B cell (primary cell): ENCODE results near the gene HMG20B. TPM values are rescaled to one million over a fixed set of nuclear protein-coding genes. Genes with fewer than 3 reads are reported as not detected.

Experiments
- ATAC-seq: fragments of 200-7000 bp; cut with Tn5 transposase; one replicate; pipeline ENCODE4 v1.10.0; 2021; ENCODE audit warnings: low read depth, mild to moderate bottlenecking, moderate number of reproducible peaks, moderate library complexity
- CTCF ChIA-PET: fragments of 350-600 bp; sonication (Branson Sonifier 250); formaldehyde crosslinking; loops from one replicate; lab custom pipeline; 2021; ENCODE audit warnings: antibody characterized with exemption, inconsistent platforms; lab: Charles Lee
- POLR2A ChIA-PET: fragments of 350-600 bp; sonication (Branson Sonifier 250); formaldehyde crosslinking; loops from one replicate; lab custom pipeline; 2021; ENCODE audit warnings: antibody characterized with exemption; lab: Charles Lee
- DNase-seq: peaks from one replicate; pipeline ENCODE4 v3.0.0; 2013
- H2AFZ ChIP-seq: 2 replicates; pipeline ENCODE4 v1.6.1; 2012; ENCODE audit warnings: mild to moderate bottlenecking, low read depth, low read length; ENCODE audit not compliant: insufficient read depth, poor library complexity, severe bottlenecking
- H3K27ac ChIP-seq, 2 donors: 1 replicate in 1 of 2; 2 replicates in 1 of 2; pipeline ENCODE4 v1.5.1; 2012 to 2013; ENCODE audit warnings: low read length in 2 of 2, mild to moderate bottlenecking in 2 of 2, moderate library complexity in 1 of 2
- H3K27me3 ChIP-seq, 4 experiments: fragments of 200-600 bp in 1 of 4; sonication (generic) in 1 of 4; replicated peaks in 1 of 4; 1 replicate in 2 of 4; 2 replicates in 2 of 4; pipeline versions ENCODE4 v1.6.1 to v1.7.0; 2013 to 2016; ENCODE audit warnings: low read length in 3 of 4, mild to moderate bottlenecking in 2 of 4, mixed read lengths in 1 of 4, moderate library complexity in 1 of 4; ENCODE audit not compliant: insufficient read depth in 4 of 4, control insufficient read depth in 3 of 4; ENCODE audit errors: control extremely low read depth in 1 of 4
- H3K36me3 ChIP-seq, 2 experiments: replicated peaks in 1 of 2; 1 replicate in 1 of 2; 2 replicates in 1 of 2; pipeline versions ENCODE4 v1.6.1 to v1.7.1; 2013; ENCODE audit warnings: low read length in 1 of 2; ENCODE audit not compliant: insufficient read depth in 2 of 2, control insufficient read depth in 1 of 2; ENCODE audit errors: control extremely low read depth in 1 of 2, extremely low read depth in 1 of 2
- H3K4me1 ChIP-seq, 2 donors: fragments of 200-600 bp in 1 of 2; sonication (generic) in 1 of 2; 1 replicate in 1 of 2; 2 replicates in 1 of 2; pipeline versions ENCODE4 v1.5.1 to v1.6.1; 2013 to 2017; ENCODE audit warnings: low read length in 2 of 2; ENCODE audit not compliant: control insufficient read depth in 2 of 2, insufficient read depth in 2 of 2
- H3K4me2 ChIP-seq: replicated peaks from 2 replicates; pipeline ENCODE3; 2012; ENCODE audit warnings: mild to moderate bottlenecking, low read depth, low read length; ENCODE audit not compliant: poor library complexity, severe bottlenecking
- H3K4me3 ChIP-seq, 5 experiments: fragments of 200-600 bp in 1 of 5; sonication (generic) in 1 of 5; 1 replicate in 3 of 5; 2 replicates in 2 of 5; pipeline versions ENCODE4 v1.5.1 to v1.7.0; 2011 to 2016; ENCODE audit warnings: low read length in 4 of 5, mild to moderate bottlenecking in 4 of 5, low read depth in 2 of 5, control low read depth in 1 of 5, moderate library complexity in 1 of 5; ENCODE audit not compliant: insufficient read depth in 1 of 5; ENCODE audit errors: control extremely low read depth in 1 of 5, extremely low read depth in 1 of 5
- H3K79me2 ChIP-seq: fragments of 200-600 bp; sonication (generic); one replicate; pipeline ENCODE4 v1.6.0; 2016; ENCODE audit warnings: low read length; ENCODE audit not compliant: control insufficient read depth, insufficient read depth
- H3K9ac ChIP-seq: fragments of 200-600 bp; sonication (generic); 2 replicates; pipeline ENCODE4 v1.6.1; 2017; ENCODE audit warnings: mild to moderate bottlenecking, low read length, moderate library complexity
- H3K9me3 ChIP-seq, 3 donors: one replicate each; pipeline versions ENCODE4 v1.6.1 to v1.7.1; 2013; ENCODE audit warnings: low read length in 2 of 3; ENCODE audit not compliant: control insufficient read depth in 2 of 3, insufficient read depth in 1 of 3; ENCODE audit errors: control extremely low read depth in 1 of 3
- H4K20me1 ChIP-seq: 2 replicates; pipeline ENCODE4 v1.6.0; 2012; ENCODE audit warnings: mild to moderate bottlenecking, low read length; ENCODE audit not compliant: insufficient read depth, control insufficient read depth, poor library complexity, severe bottlenecking
- H3K27ac Mint-ChIP-seq: one replicate; pipeline ENCODE4 v1.8.0; 2021; ENCODE audit warnings: mixed read lengths
- H3K27me3 Mint-ChIP-seq: one replicate; pipeline ENCODE4 v1.8.0; 2021; ENCODE audit warnings: mixed read lengths
- H3K4me1 Mint-ChIP-seq: one replicate; pipeline ENCODE4 v1.8.0; 2021; ENCODE audit warnings: mixed read lengths
- H3K4me3 Mint-ChIP-seq: one replicate; pipeline ENCODE4 v1.8.0; 2021; ENCODE audit warnings: mixed read lengths
- H3K9me3 Mint-ChIP-seq: one replicate; pipeline ENCODE4 v1.8.0; 2022; ENCODE audit warnings: mixed read lengths; ENCODE audit not compliant: insufficient read depth
- CTCF ChIP-seq: fragments of 200-600 bp; IDR thresholded peaks from one replicate; pipeline ENCODE4 v1.8.0; 2022; ENCODE audit warnings: antibody characterized with exemption, mild to moderate bottlenecking
- EZH2 ChIP-seq: IDR thresholded peaks from 2 replicates; pipeline ENCODE4 v1.6.1; 2012; ENCODE audit warnings: borderline replicate concordance, low read depth, mild to moderate bottlenecking, moderate library complexity, low read length; ENCODE audit not compliant: insufficient read depth, poor library complexity, severe bottlenecking
- WGBS: methylation state at CpG from one replicate; pipeline ENCODE4 v1.1.5; 2013; ENCODE audit warnings: missing lambda C conversion rate; ENCODE audit not compliant: insufficient coverage; 5-methylcytosine and 5-hydroxymethylcytosine counted together
- intact Hi-C: fragments of 100-400 bp; cut with micrococcal nuclease; formaldehyde crosslinking; loops from one replicate; pipeline ENCODE4 v1.10.0; 2022
- polyA plus RNA-seq: library from polyadenylated mRNA; depleted of rRNA; stranded (reverse); fragments of >200 nt; gene quantifications from 2 replicates; pipeline ENCODE4 v1.2.3, GENCODE V29; 2012
- total RNA-seq, 2 donors: library from RNA; stranded (reverse); fragments of 120-200 nt in 1 of 2; gene quantifications; 1 replicate in 1 of 2; 2 replicates in 1 of 2; pipeline versions ENCODE4 v1.2.3 to v1.2.4, GENCODE V29; 2013 to 2022

HMG20B gene
- total and polyA plus RNA-seq, 2 donors (not counting 1 experiment from before 2014, with no cell fraction given) = 41.7 to 59.0 TPM

GRCh38 chr19:3563709-3564524 lies 8.8 kb upstream of the HMG20B start:
- Histone ChIP-seq H3K4me2 (no peak overlapping the region), H3K27ac (no peak overlapping the region), H3K36me3 (no peaks in the 10 kb centered on the region), H3K79me2 (no peaks in the 10 kb centered on the region), H4K20me1 (no peaks in the 10 kb centered on the region), H3K4me1 (peaks cover 4 to 7% of the 10 kb centered on the region in 2 donors), H3K4me3 (no peak overlapping the region), H3K27me3 (no peaks in the 10 kb centered on the region), H3K9me3 (no peaks in the 10 kb centered on the region), H2AFZ (no peak overlapping the region), H3K9ac (no peak overlapping the region)
- POLR2A ChIA-PET = interaction anchor here (0.6 kb wide), 1 partner anchor 15 kb away, joined by 5 read pairs; no protein-coding TSS in a partner anchor
- ATAC-seq (no peak), DNase-seq (no peak)
- H3K4me1 Mint-ChIP-seq = peaks cover 5% of the 10 kb centered on the region
- H3K27ac Mint-ChIP-seq = no peak overlapping the region
- no peaks in the 10 kb centered on the region for H3K9me3 Mint-ChIP-seq
- TF ChIP-seq EZH2 (no peak), CTCF (no peak)
- WGBS = 80% methylated on average over 5 of the region's 17 CpGs
- no peak overlapping the region for H3K4me3 Mint-ChIP-seq
- CTCF ChIA-PET = no interaction called here
- intact Hi-C loops = no loop called here
- H3K27me3 Mint-ChIP-seq = no peaks in the 10 kb centered on the region

- Histone ChIP-seq H3K4me3 (no peak overlapping the region), H3K36me3 (no peaks in the 10 kb centered on the region), H3K4me1 (peaks cover 4 to 5% of the 10 kb centered on the region in 2 donors), H3K4me2 (no peak overlapping the region), H3K27me3 (no peaks in the 10 kb centered on the region), H2AFZ (no peak overlapping the region), H3K27ac (no peak overlapping the region), H4K20me1 (no peaks in the 10 kb centered on the region), H3K9ac (no peak overlapping the region), H3K79me2 (no peaks in the 10 kb centered on the region), H3K9me3 (no peaks in the 10 kb centered on the region)
- no peaks in the 10 kb centered on the region for H3K27me3 Mint-ChIP-seq
- no peaks in the 10 kb centered on the region for H3K9me3 Mint-ChIP-seq
- ChIA-PET CTCF (no interaction called here), POLR2A (interaction anchor here (0.6 to 0.7 kb wide), 2 partner anchors 15 to 1348 kb away, joined by 3 to 4 read pairs; no protein-coding TSS in a partner anchor)
- intact Hi-C loops = no loop called here
- DNase-seq (no peak), ATAC-seq (no peak)
- peaks cover 4% of the 10 kb centered on the region for H3K4me1 Mint-ChIP-seq
- WGBS = 92% methylated on average over 19 of the region's 19 CpGs
- no peak for TF ChIP-seq CTCF
- no peak for TF ChIP-seq EZH2
- no peak overlapping the region for H3K27ac Mint-ChIP-seq
- no peak overlapping the region for H3K4me3 Mint-ChIP-seq
These were observed 7.6 kb upstream of the HMG20B start for GRCh38 chr19:3565139-3565538.
